Keratinocyte (primary cell): ENCODE data around the gene NAXD. TPM values are rescaled to one million over a fixed set of nuclear protein-coding genes. Genes with fewer than 3 reads are reported as not detected.

Experiments used
- DNase-seq: peaks from one replicate; pipeline ENCODE4 v3.0.0-alpha.2; 2011; ENCODE audit warnings: low read depth, missing footprints, low spot score
- FAIRE-seq: peaks from 2 replicates; lab custom pipeline; 2011; peaks lifted over from hg19 to GRCh38; lab: Jason Lieb, UNC
- H2AFZ ChIP-seq: 2 replicates; pipeline ENCODE4 v1.6.0; 2012; ENCODE audit warnings: low read length, control low read depth, inconsistent platforms; ENCODE audit not compliant: control insufficient read depth
- H3K27ac ChIP-seq: 2 replicates; pipeline ENCODE4 v1.5.1; 2011; ENCODE audit warnings: low read length; ENCODE audit not compliant: control insufficient read depth, insufficient read depth
- H3K27me3 ChIP-seq: 3 replicates; pipeline ENCODE4 v1.6.0; 2011; ENCODE audit warnings: low read length; ENCODE audit not compliant: control insufficient read depth, insufficient read depth; ENCODE audit errors: extremely low read depth
- H3K36me3 ChIP-seq, 2 experiments: 2 replicates in 1 of 2; 3 replicates in 1 of 2; pipeline ENCODE4 v1.5.1; 2011; ENCODE audit warnings: low read length in 2 of 2, mild to moderate bottlenecking in 1 of 2; ENCODE audit not compliant: control insufficient read depth in 2 of 2, insufficient read depth in 2 of 2; ENCODE audit errors: extremely low read depth in 1 of 2
- H3K4me1 ChIP-seq: 3 replicates; pipeline ENCODE4 v1.5.1; 2011; ENCODE audit warnings: low read length; ENCODE audit not compliant: control insufficient read depth, insufficient read depth; ENCODE audit errors: extremely low read depth
- H3K4me2 ChIP-seq: 3 replicates; pipeline ENCODE4 v1.6.0; 2011; ENCODE audit warnings: low read depth, low read length; ENCODE audit not compliant: control insufficient read depth, insufficient read depth; ENCODE audit errors: extremely low read depth
- H3K4me3 ChIP-seq, 3 experiments: fragments of 200-600 bp in 1 of 3; sonication (generic) in 1 of 3; 2 replicates in 2 of 3; 3 replicates in 1 of 3; pipeline ENCODE4 v1.5.1; 2011 to 2016; ENCODE audit warnings: low read length in 3 of 3, mild to moderate bottlenecking in 3 of 3, control low read depth in 2 of 3, inconsistent platforms in 1 of 3, low read depth in 1 of 3, mixed read lengths in 1 of 3, mixed run types in 1 of 3, moderate library complexity in 1 of 3; ENCODE audit not compliant: control insufficient read depth in 2 of 3, insufficient read depth in 2 of 3; ENCODE audit errors: extremely low read depth in 1 of 3
- H3K79me2 ChIP-seq: 2 replicates; pipeline ENCODE4 v1.6.0; 2012; ENCODE audit warnings: low read length; ENCODE audit not compliant: control insufficient read depth, insufficient read depth
- H3K9ac ChIP-seq: 3 replicates; pipeline ENCODE4 v1.6.0; 2011; ENCODE audit warnings: low read length; ENCODE audit not compliant: control insufficient read depth, insufficient read depth; ENCODE audit errors: extremely low read depth
- H3K9me1 ChIP-seq: 3 replicates; pipeline ENCODE4 v1.6.0; 2011; ENCODE audit warnings: low read length; ENCODE audit not compliant: control insufficient read depth, insufficient read depth; ENCODE audit errors: extremely low read depth
- H3K9me3 ChIP-seq: 2 replicates; pipeline ENCODE4 v1.5.1; 2012; ENCODE audit warnings: low read depth, low read length; ENCODE audit not compliant: control insufficient read depth
- H4K20me1 ChIP-seq: 3 replicates; pipeline ENCODE4 v1.6.0; 2011; ENCODE audit warnings: low read length; ENCODE audit not compliant: control insufficient read depth, insufficient read depth; ENCODE audit errors: extremely low read depth
- EZH2 ChIP-seq: IDR thresholded peaks from one replicate; pipeline ENCODE4 v1.6.1; 2012; ENCODE audit warnings: inconsistent platforms, mild to moderate bottlenecking, low read length, moderate library complexity
- dilution Hi-C: fragments of 300-500 bp; cut with MboI; formaldehyde crosslinking; loops from one replicate; pipeline ENCODE4 v1.7.0; 2020; ENCODE audit warnings: low sequenced_read_pairs; ENCODE audit not compliant: extremely low pct_ligation_motif_present
- polyA plus RNA-seq, 5 experiments: library from polyadenylated mRNA; depleted of rRNA in 3 of 5; stranded (reverse) in 3 of 5; stranded (forward) in 1 of 5; unstranded in 1 of 5; fragments of >200 nt; gene quantifications; 1 replicate in 1 of 5; 2 replicates in 3 of 5; 3 replicates in 1 of 5; pipeline versions ENCODE4 v1.2.1 to v1.2.3, GENCODE V29; 2011 to 2012; ENCODE audit warnings: missing spikeins in 2 of 5, low read depth in 1 of 5, low replicate concordance in 1 of 5
- TF ChIP-seq, protein P1 (sequence below), 3 experiments: IDR thresholded peaks in 1 of 3; conservative IDR thresholded peaks in 1 of 3; optimal IDR thresholded peaks in 1 of 3; 2 replicates in 2 of 3; 3 replicates in 1 of 3; pipeline versions ENCODE3 to v1.5.1; 2011; ENCODE audit warnings: low read length in 3 of 3, mild to moderate bottlenecking in 3 of 3, moderate library complexity in 2 of 3, control low read depth in 1 of 3, inconsistent platforms in 1 of 3; ENCODE audit not compliant: insufficient read depth in 2 of 3; ENCODE audit errors: extremely low read depth in 1 of 3

NAXD gene
- polyA plus RNA-seq, 1 donor (not counting 4 experiments of a cell fraction or from before 2014, with no cell fraction given): 18.0 TPM

DNA sequence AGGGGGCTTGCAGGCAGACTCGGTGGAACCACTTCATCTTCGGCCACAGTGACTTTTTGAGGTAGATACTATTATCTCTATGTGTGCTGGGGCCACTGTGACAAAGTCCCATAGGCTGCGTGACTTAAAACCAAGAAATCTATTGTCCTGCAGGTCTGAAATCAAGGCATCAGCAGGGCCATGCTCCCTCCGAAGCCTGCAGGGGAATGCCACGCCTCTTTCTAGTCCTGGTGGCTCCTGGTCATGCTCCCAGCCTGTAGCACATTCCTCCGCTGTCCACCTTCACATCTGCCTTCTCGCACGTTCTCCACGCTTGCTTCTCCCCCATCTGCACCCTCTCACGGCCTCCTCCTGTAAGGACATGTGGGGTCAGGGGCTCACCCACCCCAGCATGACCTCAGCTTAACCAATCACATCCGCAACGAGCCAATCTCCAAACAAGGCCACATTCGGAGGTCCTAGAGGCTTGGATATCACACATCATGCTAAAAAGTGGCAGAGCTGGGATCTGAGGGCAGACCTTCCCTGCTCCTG is 32.9 kb upstream of the NAXD start:
- no peaks in the 10 kb centered on the region for H3K36me3 ChIP-seq
- H3K79me2 ChIP-seq: no peaks in the 10 kb centered on the region
- no peaks in the 10 kb centered on the region for H4K20me1 ChIP-seq
- no peak overlapping the region for H3K27ac ChIP-seq
- H3K9me1 ChIP-seq: no peaks in the 10 kb centered on the region
- no peak overlapping the region for H2AFZ ChIP-seq
- no peak overlapping the region for H3K4me2 ChIP-seq
- FAIRE-seq (no peak), DNase-seq (no peak)
- TF ChIP-seq, protein P1, sequence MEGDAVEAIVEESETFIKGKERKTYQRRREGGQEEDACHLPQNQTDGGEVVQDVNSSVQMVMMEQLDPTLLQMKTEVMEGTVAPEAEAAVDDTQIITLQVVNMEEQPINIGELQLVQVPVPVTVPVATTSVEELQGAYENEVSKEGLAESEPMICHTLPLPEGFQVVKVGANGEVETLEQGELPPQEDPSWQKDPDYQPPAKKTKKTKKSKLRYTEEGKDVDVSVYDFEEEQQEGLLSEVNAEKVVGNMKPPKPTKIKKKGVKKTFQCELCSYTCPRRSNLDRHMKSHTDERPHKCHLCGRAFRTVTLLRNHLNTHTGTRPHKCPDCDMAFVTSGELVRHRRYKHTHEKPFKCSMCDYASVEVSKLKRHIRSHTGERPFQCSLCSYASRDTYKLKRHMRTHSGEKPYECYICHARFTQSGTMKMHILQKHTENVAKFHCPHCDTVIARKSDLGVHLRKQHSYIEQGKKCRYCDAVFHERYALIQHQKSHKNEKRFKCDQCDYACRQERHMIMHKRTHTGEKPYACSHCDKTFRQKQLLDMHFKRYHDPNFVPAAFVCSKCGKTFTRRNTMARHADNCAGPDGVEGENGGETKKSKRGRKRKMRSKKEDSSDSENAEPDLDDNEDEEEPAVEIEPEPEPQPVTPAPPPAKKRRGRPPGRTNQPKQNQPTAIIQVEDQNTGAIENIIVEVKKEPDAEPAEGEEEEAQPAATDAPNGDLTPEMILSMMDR (optimal IDR thresholded peaks at IDR 0.05 in 1 of 3, IDR thresholded peaks at IDR 0.05 in 1 of 3, conservative IDR thresholded peaks at IDR 0.05 in 1 of 3; ENCODE audit: extremely low read depth in 1 of 3, insufficient read depth in 2 of 3, low read length in 3 of 3): no peak
- TF ChIP-seq EZH2: no peak
- no peak overlapping the region for H3K9ac ChIP-seq
- no peak overlapping the region for H3K4me3 ChIP-seq
- H3K4me1 ChIP-seq: no peaks in the 10 kb centered on the region
- dilution Hi-C loops: no loop called here
- H3K9me3 ChIP-seq: no peaks in the 10 kb centered on the region
- H3K27me3 ChIP-seq: no peaks in the 10 kb centered on the region

DNA sequence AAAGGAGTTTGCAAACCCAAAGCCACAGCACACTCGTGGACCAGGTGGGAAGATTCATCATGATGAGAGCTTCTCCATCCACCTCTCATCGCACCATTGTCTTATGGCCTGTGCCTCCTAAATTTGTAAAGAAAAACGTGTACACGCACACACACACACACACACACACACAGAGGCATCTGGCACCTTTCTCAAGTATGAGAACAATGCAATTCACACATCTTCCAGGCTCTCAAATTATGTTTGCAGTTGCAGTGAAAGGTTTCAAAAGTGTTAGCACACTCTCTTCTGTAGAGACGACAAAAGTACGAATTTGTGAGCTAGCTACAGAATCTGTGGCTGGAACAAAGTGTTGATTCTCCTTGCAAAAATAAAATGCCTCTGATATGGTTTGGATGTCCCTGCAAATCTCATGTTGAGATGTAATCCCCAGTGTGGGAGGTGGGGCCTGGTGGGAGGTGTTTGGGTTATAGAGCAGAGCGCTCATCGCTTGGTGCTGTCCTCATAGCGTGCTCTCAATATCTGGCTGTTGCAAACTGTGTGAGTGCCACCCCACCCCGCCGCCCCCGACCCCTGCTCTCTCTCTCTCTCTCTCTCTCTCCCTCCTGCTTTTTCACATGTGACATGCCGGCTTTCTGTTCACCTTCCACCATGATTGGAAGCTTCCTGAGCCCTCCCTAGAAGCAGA is 32.0 kb upstream of the NAXD start:
- Histone ChIP-seq H2AFZ (no peak overlapping the region), H3K9me3 (no peaks in the 10 kb centered on the region), H3K27ac (no peak overlapping the region), H3K4me3 (no peak overlapping the region), H3K4me2 (no peak overlapping the region), H3K27me3 (no peaks in the 10 kb centered on the region), H4K20me1 (no peaks in the 10 kb centered on the region), H3K4me1 (no peaks in the 10 kb centered on the region), H3K9ac (no peak overlapping the region), H3K36me3 (no peaks in the 10 kb centered on the region), H3K79me2 (no peaks in the 10 kb centered on the region), H3K9me1 (no peaks in the 10 kb centered on the region)
- FAIRE-seq (no peak), DNase-seq (no peak)
- dilution Hi-C loops: no loop called here
- no peak for TF ChIP-seq EZH2
- TF ChIP-seq, protein P1 (optimal IDR thresholded peaks at IDR 0.05 in 1 of 3, IDR thresholded peaks at IDR 0.05 in 1 of 3, conservative IDR thresholded peaks at IDR 0.05 in 1 of 3; ENCODE audit: extremely low read depth in 1 of 3, insufficient read depth in 2 of 3, low read length in 3 of 3): no peak
